ENCODE data around the gene PRLH.
"Not testable (repeated sequence)": the region's sequence is repeated elsewhere in the genome, so short reads cannot be mapped to it uniquely, and the experiment has no call there.

Gene PRLH

GRCh38 chr2:237599465-237600110, 33.2 kb downstream of the PRLH start:
- in situ Hi-C loops (cut with MboI; ENCODE audit: low sequenced_read_pairs) = no loop called here

DNA sequence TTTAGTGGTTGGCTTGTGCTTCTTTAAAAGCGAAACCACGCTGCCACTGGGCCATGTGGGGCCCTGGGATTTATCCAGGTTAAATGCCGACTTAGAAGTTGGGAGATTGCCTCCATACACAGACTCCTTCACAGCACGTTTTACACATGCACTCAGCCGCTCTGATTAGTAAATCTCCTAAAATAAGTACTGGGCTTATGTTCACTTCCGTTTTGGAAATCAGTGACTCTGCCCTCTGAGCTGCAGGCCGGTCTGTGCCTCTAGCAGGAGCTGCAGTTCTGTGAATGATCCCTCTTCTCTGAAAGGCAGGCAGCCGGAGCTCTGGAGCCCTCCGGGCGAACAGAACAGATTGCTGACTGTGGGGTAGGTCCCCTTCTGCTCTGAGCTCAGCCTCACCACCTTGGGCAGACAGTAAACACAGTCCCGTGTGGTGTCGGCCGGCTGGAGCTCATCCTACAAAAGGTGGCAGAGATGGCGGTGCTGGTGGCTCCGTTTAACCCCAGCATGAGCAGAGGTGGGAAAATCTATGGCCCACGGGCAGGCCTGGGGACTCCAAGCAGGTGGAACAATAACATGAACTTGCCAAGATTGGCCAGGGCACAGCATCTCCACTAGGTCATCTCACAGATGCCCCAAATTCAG, 34.0 kb downstream of the PRLH start:
- in situ Hi-C loops (cut with MboI; ENCODE audit: low sequenced_read_pairs) = no loop called here

DNA sequence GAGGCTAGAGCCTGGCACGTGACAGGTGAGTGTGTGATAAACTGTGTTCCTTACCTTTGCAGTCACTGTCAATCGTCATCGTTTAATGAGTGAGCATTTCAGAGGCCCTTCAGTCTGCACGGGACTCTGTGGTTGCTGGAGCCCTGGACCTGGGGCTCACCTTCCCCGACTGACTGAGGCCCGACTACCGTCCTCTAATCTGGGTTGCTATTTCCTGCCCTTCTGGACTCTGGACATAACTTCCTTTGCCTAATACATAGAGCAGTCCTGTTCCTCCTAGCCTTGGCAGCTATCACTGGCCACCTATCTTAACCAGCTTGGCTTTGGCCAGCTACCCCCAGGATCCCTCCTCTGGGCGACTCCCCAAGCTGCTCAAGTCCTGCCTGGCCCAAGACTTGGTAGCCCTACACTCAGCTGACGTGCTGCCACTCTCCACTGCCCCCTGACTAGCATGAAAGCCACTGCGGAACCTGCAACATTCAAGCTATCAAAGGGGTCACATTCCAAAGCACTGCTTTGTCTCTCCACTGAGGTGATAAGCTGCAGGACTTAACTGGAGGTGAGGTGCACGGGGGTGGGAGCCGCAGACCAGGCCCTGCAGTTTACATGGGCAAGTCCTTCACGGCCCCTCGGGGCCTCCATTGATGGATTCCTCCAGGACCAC, 35.2 kb downstream of the PRLH start:
- in situ Hi-C loops (cut with MboI; ENCODE audit: low sequenced_read_pairs) = no loop called here

- in situ Hi-C loops (cut with MboI; ENCODE audit: low sequenced_read_pairs) = no loop called here
Observed at GRCh38 chr2:237602409-237602808, 36.0 kb downstream of the PRLH start.

- in situ Hi-C loops (cut with MboI; ENCODE audit: low sequenced_read_pairs) = no loop called here
Observed at GRCh38 chr2:237603049-237603717, 36.8 kb downstream of the PRLH start.

DNA sequence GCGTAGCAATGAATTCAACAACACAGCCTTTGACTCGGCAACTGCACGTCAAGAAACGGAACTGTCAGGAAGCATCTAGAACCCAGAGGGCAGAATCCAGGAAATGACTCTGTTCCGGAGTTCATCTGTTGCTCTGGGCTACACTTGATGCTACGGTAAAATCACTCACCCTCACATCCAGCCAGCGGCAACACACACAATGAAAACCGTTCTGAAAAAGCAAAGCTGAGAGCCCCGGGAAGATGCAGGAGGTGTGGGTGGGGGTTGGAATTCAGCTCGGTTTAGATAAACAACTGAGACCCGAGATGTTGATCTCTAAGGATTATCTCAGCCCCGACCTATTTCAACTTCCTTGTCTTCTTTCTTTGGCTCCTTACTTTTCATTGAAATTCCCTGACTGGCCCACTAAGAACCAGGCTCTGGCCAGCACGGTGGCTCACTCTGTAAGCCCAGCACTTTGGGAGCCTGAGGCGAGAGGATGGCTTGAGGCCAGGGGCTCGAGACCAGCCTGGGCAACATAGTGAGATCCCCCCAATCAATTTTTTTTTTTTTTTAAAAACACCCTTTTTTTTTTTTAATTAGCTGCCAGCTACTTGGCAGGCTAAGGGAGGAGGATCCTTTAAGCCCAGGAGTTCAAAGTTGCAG, 37.5 kb downstream of the PRLH start:
- in situ Hi-C loops (cut with MboI; ENCODE audit: low sequenced_read_pairs) = no loop called here

DNA sequence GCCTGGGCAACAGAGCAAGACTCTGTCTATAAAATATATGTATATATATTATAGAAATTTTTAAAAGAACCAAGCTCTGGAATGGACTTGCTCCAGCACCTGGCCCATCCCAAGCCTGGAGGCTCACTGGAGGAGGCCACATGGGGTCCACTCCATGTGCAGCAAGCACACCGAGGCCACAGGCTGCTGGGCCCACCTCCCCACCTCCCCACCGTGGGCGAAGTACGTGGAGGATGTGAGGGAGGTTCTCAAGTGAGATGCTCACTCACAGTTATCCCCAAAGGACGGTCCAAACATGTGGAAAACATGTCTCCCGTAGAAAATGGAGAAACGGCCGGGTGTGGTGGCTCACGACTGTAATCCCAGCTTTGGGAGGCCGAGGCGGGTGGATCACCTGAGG, 38.0 kb downstream of the PRLH start:
- in situ Hi-C loops (cut with MboI; ENCODE audit: low sequenced_read_pairs) = no loop called here

DNA sequence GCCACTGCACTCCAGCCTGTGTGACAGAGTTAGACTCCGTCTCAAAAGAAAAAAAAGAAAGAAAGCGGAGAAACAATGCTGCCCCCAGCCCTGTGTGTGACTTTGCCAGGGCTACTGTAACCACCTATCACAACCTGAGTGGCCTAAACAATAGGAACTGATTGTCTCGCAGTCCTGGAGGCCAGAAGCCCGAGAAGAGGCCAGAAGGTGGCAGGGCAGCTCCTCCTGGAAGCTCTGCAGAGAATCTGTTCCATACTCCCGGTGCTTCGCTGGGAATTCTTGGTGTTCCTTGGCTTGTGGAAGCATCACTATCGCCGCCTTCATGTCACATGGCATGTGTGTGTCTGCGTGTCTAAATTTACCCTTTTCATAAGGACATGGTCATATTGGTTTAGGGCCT, 38.6 kb downstream of the PRLH start:
- in situ Hi-C loops (cut with MboI; ENCODE audit: low sequenced_read_pairs) = no loop called here

DNA sequence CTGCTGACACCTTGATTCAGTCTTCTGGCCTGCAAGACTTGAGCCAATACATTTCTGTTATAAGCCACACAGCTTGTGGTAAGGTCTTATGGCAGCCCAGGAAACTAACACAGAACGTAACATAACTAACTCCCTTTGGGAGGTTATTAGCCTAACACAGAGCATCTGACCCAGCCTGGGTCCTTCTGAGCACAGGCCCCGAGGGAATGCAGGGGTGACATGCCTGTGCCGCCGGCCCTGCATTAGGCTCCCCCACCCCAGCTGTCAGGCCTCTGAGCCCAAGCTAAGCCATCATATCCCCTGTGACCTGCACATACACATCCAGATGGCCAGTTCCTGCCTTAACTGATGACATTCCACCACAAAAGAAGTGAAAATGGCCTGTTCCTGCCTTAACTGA, 40.1 kb downstream of the PRLH start:
- in situ Hi-C loops (cut with MboI; ENCODE audit: low sequenced_read_pairs) = not testable (repeated sequence)

DNA sequence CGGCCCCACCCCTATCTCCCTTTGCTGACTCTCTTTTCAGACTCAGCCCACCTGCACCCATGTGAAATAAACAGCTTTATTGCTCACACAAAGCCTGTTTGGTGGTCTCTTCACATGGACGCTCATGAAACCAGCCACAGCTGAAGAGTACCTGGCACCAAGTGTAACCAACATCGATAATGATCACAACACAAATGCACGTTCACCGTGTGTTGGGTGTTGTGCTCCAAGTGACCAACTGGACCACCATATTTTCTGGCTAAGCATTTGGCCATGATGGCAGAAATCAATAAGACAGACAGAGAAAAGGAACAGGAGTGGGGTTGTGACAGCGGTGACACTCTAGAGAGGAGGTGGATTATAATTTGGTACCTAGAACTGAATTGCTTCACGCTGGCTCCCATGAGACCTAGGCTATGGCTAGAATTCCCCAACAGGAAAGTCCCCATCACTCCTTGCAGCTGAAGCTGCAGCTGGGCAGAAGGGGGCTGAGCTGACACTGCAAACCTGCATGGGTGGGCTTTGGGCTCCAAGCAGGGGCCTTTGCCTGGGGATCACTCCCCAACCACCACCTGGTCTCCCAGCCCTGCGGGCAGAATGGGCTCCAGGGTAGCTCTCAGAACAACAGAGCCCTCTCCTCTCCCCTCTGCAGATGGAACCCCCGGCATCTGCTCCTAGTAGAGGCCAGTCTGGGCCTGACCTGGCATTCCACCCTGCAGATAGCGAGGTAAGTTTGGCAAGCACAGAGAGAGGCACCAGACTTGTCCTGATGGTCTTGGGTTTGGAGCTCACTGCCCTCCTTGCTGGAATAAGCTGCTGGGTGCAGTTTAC, 46.4 kb downstream of the PRLH start:
- in situ Hi-C loops (cut with MboI; ENCODE audit: low sequenced_read_pairs) = no loop called here

DNA sequence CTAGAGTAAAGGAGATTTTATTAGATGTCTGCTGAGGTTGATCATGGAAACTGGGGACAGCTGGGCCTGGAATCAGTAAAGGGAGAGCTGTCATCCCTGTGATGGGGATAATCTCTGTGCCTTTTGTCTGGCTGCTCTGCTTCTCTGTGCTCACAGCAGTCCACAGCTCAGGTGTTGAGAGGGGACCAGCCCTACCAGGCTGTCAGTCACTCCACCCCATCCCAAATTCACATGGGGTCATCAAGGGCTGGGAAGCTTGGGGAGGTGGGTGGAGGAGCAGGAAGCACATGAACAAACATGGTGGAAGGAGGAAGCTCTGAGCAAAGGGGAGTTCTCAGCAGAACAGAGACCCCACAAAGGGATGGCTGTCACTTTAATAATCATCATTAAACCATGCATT, 47.3 kb downstream of the PRLH start:
- in situ Hi-C loops (cut with MboI; ENCODE audit: low sequenced_read_pairs) = no loop called here

- in situ Hi-C loops (cut with MboI; ENCODE audit: low sequenced_read_pairs) = no loop called here
Observed at GRCh38 chr2:237614151-237614720, 47.9 kb downstream of the PRLH start.

- in situ Hi-C loops (cut with MboI; ENCODE audit: low sequenced_read_pairs) = no loop called here
Observed at GRCh38 chr2:237615631-237616249, 49.4 kb downstream of the PRLH start.

GRCh38 chr2:237616373-237616733, 50.0 kb downstream of the PRLH start:
- in situ Hi-C loops (cut with MboI; ENCODE audit: low sequenced_read_pairs) = no loop called here
